Thyroid gland (tissue), 4 donors: ENCODE results near the gene OMG. TPM values are rescaled to one million over a fixed set of nuclear protein-coding genes. Genes with fewer than 3 reads are reported as not detected.
"Not testable (repeated sequence)": the region's sequence is repeated elsewhere in the genome, so short reads cannot be mapped to it uniquely, and the experiment has no call there.

Experiments used
- DNase-seq, 2 donors: peaks; one replicate each; pipeline ENCODE4 v3.0.0-alpha.2; 2019
- H3K27ac ChIP-seq, 3 donors: fragments of 200-600 bp; sonication (generic); 1 replicate in 2 of 3; 2 replicates in 1 of 3; pipeline ENCODE4 v1.5.1; 2016 to 2019; ENCODE audit warnings: mild to moderate bottlenecking in 1 of 3, moderate library complexity in 1 of 3
- H3K27me3 ChIP-seq: fragments of 200-600 bp; sonication (generic); one replicate; pipeline ENCODE4 v1.5.1; 2019
- H3K36me3 ChIP-seq, 2 donors: fragments of 200-600 bp; sonication (generic); one replicate each; pipeline ENCODE4 v1.5.1; 2016 to 2019
- H3K4me1 ChIP-seq, 2 donors: fragments of 200-600 bp; sonication (generic); one replicate each; pipeline ENCODE4 v1.5.1; 2017 to 2019
- H3K4me3 ChIP-seq, 3 donors: fragments of 200-600 bp; sonication (generic); replicated peaks in 1 of 3; 1 replicate in 2 of 3; 2 replicates in 1 of 3; pipeline ENCODE4 v1.5.1; 2016; ENCODE audit warnings: mild to moderate bottlenecking in 1 of 3
- H3K9me3 ChIP-seq: fragments of 200-600 bp; sonication (generic); one replicate; pipeline ENCODE4 v1.5.1; 2017
- CTCF ChIP-seq, 6 experiments: fragments of 200-600 bp in 3 of 6; fragments of 450-650 bp in 3 of 6; sonication (generic) in 3 of 6; IDR thresholded peaks; one replicate each; pipeline ENCODE4 v1.5.1; 2016 to 2019; ENCODE audit warnings: antibody characterized with exemption in 6 of 6, mild to moderate bottlenecking in 2 of 6, inconsistent platforms in 1 of 6, moderate library complexity in 1 of 6
- POLR2A ChIP-seq, 2 donors: fragments of 450-650 bp; IDR thresholded peaks; one replicate each; pipeline ENCODE4 v1.6.1; 2017; ENCODE audit warnings: antibody characterized with exemption in 2 of 2, mild to moderate bottlenecking in 2 of 2, moderate library complexity in 1 of 2
- WGBS, 2 donors: methylation state at CpG; one replicate each; pipeline ENCODE4 v1.1.5; 2017; 5-methylcytosine and 5-hydroxymethylcytosine counted together
- intact Hi-C: fragments of 100-400 bp; cut with DNase I; formaldehyde crosslinking; loops from one replicate; pipeline ENCODE4 v1.15.1; 2023
- total RNA-seq, 4 donors: library from RNA; depleted of rRNA; stranded (reverse); fragments of >200 nt; gene quantifications; one replicate each; pipeline ENCODE4 v1.2.3, GENCODE V29; 2016

Gene OMG
- total RNA-seq, 4 donors from 2014 or later: 0.45 to 2.1 TPM; not detected in 2

- no peaks in the 10 kb centered on the region for H3K36me3 ChIP-seq
- no peak for DNase-seq
- TF ChIP-seq CTCF (IDR thresholded peaks at IDR 0.05) (no peak), POLR2A (IDR thresholded peaks at IDR 0.05) (no peak)
Observed at GRCh38 chr17:31313982-31314781, 17.1 kb upstream of the OMG start, which contains the start of gene EVI2B. EVI2B (minus strand) TSS chr17:31314054; CDS start chr17:31305609, 8,445 bp downstream.

GRCh38 chr17:31312223-31312622 is 15.2 kb upstream of the OMG start:
- intact Hi-C loops, H3K4me3 ChIP-seq: not testable (repeated sequence)

More at GRCh38 chr17:31313982-31314781, 17.1 kb upstream of the OMG start, which contains the start of gene EVI2B:
- WGBS, 2 donors: 85 to 91% methylated on average over 3 of the region's 3 CpGs
- Histone ChIP-seq H3K27ac (peak within 1 kb of the TSS in 2 of 3 donors; percentile 24 to 35), H3K4me1 (peaks cover 0 to 3% of the 10 kb centered on the region in 2 donors), H3K27me3 (no peaks in the 10 kb centered on the region), H3K9me3 (no peaks in the 10 kb centered on the region), H3K4me3 (no peak within 1 kb of the TSS)
- intact Hi-C loops: no loop called here

GRCh38 chr17:31311526-31311925 is 14.5 kb upstream of the OMG start:
- WGBS, 2 donors: 84 to 93% methylated on average over 3 of the region's 3 CpGs
- no peak overlapping the region for H3K27ac ChIP-seq

More at GRCh38 chr17:31312223-31312622, 15.2 kb upstream of the OMG start:
- H3K27me3 ChIP-seq, DNase-seq, H3K4me1 ChIP-seq, H3K27ac ChIP-seq, H3K9me3 ChIP-seq, H3K36me3 ChIP-seq: not testable (repeated sequence)
- WGBS, 2 donors: 82 to 87% methylated on average over 7 of the region's 7 CpGs

GRCh38 chr17:31310886-31311285 is 13.8 kb upstream of the OMG start:
- DNase-seq: no peak
- intact Hi-C loops: no loop called here
- WGBS, 2 donors: 80 to 88% methylated on average over 7 of the region's 7 CpGs
- no peaks in the 10 kb centered on the region for H3K9me3 ChIP-seq
- H3K27me3 ChIP-seq: no peaks in the 10 kb centered on the region
- no peak for TF ChIP-seq CTCF (IDR thresholded peaks at IDR 0.05)
- no peak for TF ChIP-seq POLR2A (IDR thresholded peaks at IDR 0.05)
- H3K4me3 ChIP-seq: no peak overlapping the region
- H3K36me3 ChIP-seq: no peaks in the 10 kb centered on the region
- H3K4me1 ChIP-seq: no peaks in the 10 kb centered on the region
- no peak overlapping the region for H3K27ac ChIP-seq

More at GRCh38 chr17:31311526-31311925, 14.5 kb upstream of the OMG start:
- H3K27me3 ChIP-seq: no peaks in the 10 kb centered on the region
- no peaks in the 10 kb centered on the region for H3K4me1 ChIP-seq
- TF ChIP-seq CTCF (IDR thresholded peaks at IDR 0.05): no peak
- no peak for TF ChIP-seq POLR2A (IDR thresholded peaks at IDR 0.05)
- no peaks in the 10 kb centered on the region for H3K9me3 ChIP-seq
- no peaks in the 10 kb centered on the region for H3K36me3 ChIP-seq
- intact Hi-C loops: no loop called here
- H3K4me3 ChIP-seq: no peak overlapping the region
- DNase-seq: no peak

GRCh38 chr17:31310260-31310659 is 13.2 kb upstream of the OMG start:
- Histone ChIP-seq H3K4me1 (no peaks in the 10 kb centered on the region), H3K9me3 (no peaks in the 10 kb centered on the region), H3K4me3 (no peak overlapping the region), H3K27me3 (no peaks in the 10 kb centered on the region), H3K36me3 (no peaks in the 10 kb centered on the region), H3K27ac (peak overlapping the region in 1 of 3 donors; percentile 13)
- DNase-seq: no peak
- TF ChIP-seq CTCF (IDR thresholded peaks at IDR 0.05): no peak
- no peak for TF ChIP-seq POLR2A (IDR thresholded peaks at IDR 0.05)
- 56 to 60% methylated on average over 2 of the region's 2 CpGs for WGBS, 2 donors
- intact Hi-C loops: no loop called here
